ENCODE results near the gene IGHMBP2.

GRCh38 chr11:68857037-68857586 lies 46.6 kb upstream of the IGHMBP2 start:
- no peak for TF ChIP-seq EP300 (conservative IDR thresholded peaks at IDR 0.05; ENCODE audit: poor library complexity, severe bottlenecking)
- no peak for TF ChIP-seq CTCF (IDR thresholded peaks at IDR 0.05; ENCODE audit: poor library complexity, severe bottlenecking)
- TF ChIP-seq SMC3 (conservative IDR thresholded peaks at IDR 0.05; ENCODE audit: poor library complexity): no peak
- no peak for TF ChIP-seq TAF1 (IDR thresholded peaks at IDR 0.05; ENCODE audit: low read depth)

All from neural cell (in vitro differentiated cells).